Kidney (tissue), 14 donors: Measurements from ENCODE around the gene SLC11A1. TPM values are rescaled to one million over a fixed set of nuclear protein-coding genes. Genes with fewer than 3 reads are reported as not detected.

ENCODE experiments used
- DNase-seq, 5 donors: peaks; one replicate each; pipeline ENCODE4 v3.0.0-alpha.2; 2013 to 2020
- FAIRE-seq: peaks from 2 replicates; lab custom pipeline; 2012; peaks lifted over from hg19 to GRCh38; lab: Jason Lieb, UNC
- H3K27ac ChIP-seq, 2 donors: one replicate each; pipeline ENCODE4 v1.7.0; 2013; ENCODE audit warnings: low read depth in 2 of 2, low read length in 2 of 2, inconsistent platforms in 1 of 2
- H3K27me3 ChIP-seq: one replicate; pipeline ENCODE4 v1.7.1; 2013; ENCODE audit warnings: low read length, inconsistent platforms; ENCODE audit not compliant: control insufficient read depth, insufficient read depth
- H3K36me3 ChIP-seq, 3 donors: one replicate each; pipeline versions ENCODE4 v1.7.0 to v1.7.1; 2013; ENCODE audit warnings: low read length in 3 of 3, control low read depth in 1 of 3, inconsistent platforms in 1 of 3; ENCODE audit not compliant: insufficient read depth in 3 of 3, control insufficient read depth in 2 of 3
- H3K4me1 ChIP-seq, 3 donors: one replicate each; pipeline versions ENCODE4 v1.7.0 to v1.7.1; 2013; ENCODE audit warnings: low read length in 3 of 3, inconsistent platforms in 1 of 3, low read depth in 1 of 3; ENCODE audit not compliant: control insufficient read depth in 2 of 3, insufficient read depth in 2 of 3
- H3K4me3 ChIP-seq, 3 donors: one replicate each; pipeline versions ENCODE4 v1.7.0 to v1.8.1; 2013; ENCODE audit warnings: low read length in 3 of 3, control low read depth in 1 of 3, inconsistent platforms in 1 of 3
- H3K9ac ChIP-seq, 3 donors: one replicate each; pipeline versions ENCODE4 v1.7.0 to v1.7.1; 2013; ENCODE audit warnings: low read length in 3 of 3, control low read depth in 1 of 3, inconsistent platforms in 1 of 3
- H3K9me3 ChIP-seq, 3 donors: one replicate each; pipeline versions ENCODE4 v1.7.0 to v1.7.1; 2013; ENCODE audit warnings: low read length in 3 of 3, control low read depth in 1 of 3, inconsistent platforms in 1 of 3; ENCODE audit not compliant: control insufficient read depth in 2 of 3, insufficient read depth in 1 of 3
- CTCF ChIP-seq: IDR thresholded peaks from 3 replicates; pipeline ENCODE4 v1.5.1; 2012; ENCODE audit warnings: mild to moderate bottlenecking, moderate library complexity, borderline replicate concordance; ENCODE audit not compliant: insufficient read depth; ENCODE audit errors: extremely low read depth
- intact Hi-C: fragments of 100-400 bp; cut with DNase I; formaldehyde crosslinking; loops from one replicate; pipeline ENCODE4 v1.11.1; 2022
- polyA plus RNA-seq: library from polyadenylated mRNA; stranded (reverse); fragments of 350-450 nt; fragmentation: Illumina TruSeq; extraction: RNeasy Lipid Tissue Mini Kit (QIAGEN cat#74804); gene quantifications from one replicate; pipeline ENCODE4 v1.2.3, GENCODE V29; 2014; ENCODE audit warnings: low read depth, low replicate concordance; ENCODE audit not compliant: insufficient read depth
- total RNA-seq: library from RNA; stranded (reverse); fragmentation: NEBNext Ultra II Directional; extraction: Animal tissue kit (Norgen Biotek cat#: 25700); gene quantifications from one replicate; pipeline ENCODE4 v1.2.1, GENCODE V29; 2021
- donor health status: control.
- donor health status: control.
- donor health status: control.
- donor health status: control.
- donor health status: control.
- donor health status: DM: yes; HTN: yes; CAD: no.
- donor health status: Normal renal cell carcinoma (clear cell type).

SLC11A1 gene
- total and polyA plus RNA-seq, 2 donors from 2014 or later: 1.2 to 37.6 TPM

- Histone ChIP-seq H3K4me1 (peaks cover 0 to 9% (median 0%) of the 10 kb centered on the region in 3 donors), H3K9ac (no peak overlapping the region), H3K9me3 (no peaks in the 10 kb centered on the region), H3K27me3 (no peaks in the 10 kb centered on the region), H3K36me3 (peaks cover 0 to 18% (median 0%) of the 10 kb centered on the region in 3 donors), H3K27ac (peak overlapping the region in 1 of 2 donors; percentile 37), H3K4me3 (no peak overlapping the region)
- intact Hi-C loops: no loop called here
- FAIRE-seq (no peak), DNase-seq (no peak)
- no peak for TF ChIP-seq CTCF
Observed at GRCh38 chr2:218343591-218343990, 38.5 kb upstream of the SLC11A1 start.

- Histone ChIP-seq H3K4me1 (peaks cover 0 to 9% (median 0%) of the 10 kb centered on the region in 3 donors), H3K9ac (no peak overlapping the region), H3K27ac (no peak overlapping the region), H3K9me3 (no peaks in the 10 kb centered on the region), H3K4me3 (no peak overlapping the region), H3K36me3 (peaks cover 0 to 18% (median 0%) of the 10 kb centered on the region in 3 donors), H3K27me3 (no peaks in the 10 kb centered on the region)
- intact Hi-C loops: no loop called here
- no peak for TF ChIP-seq CTCF
- DNase-seq: no peak
- no peak for FAIRE-seq
Observed at GRCh38 chr2:218344090-218344754, 37.9 kb upstream of the SLC11A1 start.

GRCh38 chr2:218344755-218345417, 37.2 kb upstream of the SLC11A1 start:
- DNase-seq (no peak), FAIRE-seq (no peak)
- no peak overlapping the region for H3K27ac ChIP-seq
- H3K4me1 ChIP-seq: peaks cover 0 to 9% (median 0%) of the 10 kb centered on the region in 3 donors
- peaks cover 0 to 18% (median 0%) of the 10 kb centered on the region in 3 donors for H3K36me3 ChIP-seq
- H3K9ac ChIP-seq: no peak overlapping the region
- intact Hi-C loops: no loop called here
- H3K27me3 ChIP-seq: no peaks in the 10 kb centered on the region
- TF ChIP-seq CTCF: no peak
- no peaks in the 10 kb centered on the region for H3K9me3 ChIP-seq
- H3K4me3 ChIP-seq: no peak overlapping the region
